ES-I3 (cell line): ENCODE data around the gene RABL2A.
A peak's percentile ranks its signal among the peaks of the same experiment; 100 is the strongest.
"Not testable (repeated sequence)": the region's sequence is repeated elsewhere in the genome, so short reads cannot be mapped to it uniquely, and the experiment has no call there.

Experiments
- H3K36me3 ChIP-seq: 2 replicates; pipeline ENCODE4 v1.6.1; 2013; ENCODE audit warnings: mild to moderate bottlenecking, low read length, control low read depth, moderate library complexity; ENCODE audit not compliant: insufficient read depth
- H3K4me1 ChIP-seq: 2 replicates; pipeline ENCODE4 v1.6.1; 2013; ENCODE audit warnings: mild to moderate bottlenecking, control low read depth, low read length; ENCODE audit not compliant: insufficient read depth
- H3K9ac ChIP-seq: 2 replicates; pipeline ENCODE4 v1.6.1; 2013; ENCODE audit warnings: low read depth, mild to moderate bottlenecking, low read length, moderate library complexity
- H3K9me3 ChIP-seq: 2 replicates; pipeline ENCODE4 v1.6.1; 2013; ENCODE audit warnings: mild to moderate bottlenecking, low read length, moderate library complexity; ENCODE audit not compliant: control insufficient read depth, insufficient read depth

RABL2A gene

DNA sequence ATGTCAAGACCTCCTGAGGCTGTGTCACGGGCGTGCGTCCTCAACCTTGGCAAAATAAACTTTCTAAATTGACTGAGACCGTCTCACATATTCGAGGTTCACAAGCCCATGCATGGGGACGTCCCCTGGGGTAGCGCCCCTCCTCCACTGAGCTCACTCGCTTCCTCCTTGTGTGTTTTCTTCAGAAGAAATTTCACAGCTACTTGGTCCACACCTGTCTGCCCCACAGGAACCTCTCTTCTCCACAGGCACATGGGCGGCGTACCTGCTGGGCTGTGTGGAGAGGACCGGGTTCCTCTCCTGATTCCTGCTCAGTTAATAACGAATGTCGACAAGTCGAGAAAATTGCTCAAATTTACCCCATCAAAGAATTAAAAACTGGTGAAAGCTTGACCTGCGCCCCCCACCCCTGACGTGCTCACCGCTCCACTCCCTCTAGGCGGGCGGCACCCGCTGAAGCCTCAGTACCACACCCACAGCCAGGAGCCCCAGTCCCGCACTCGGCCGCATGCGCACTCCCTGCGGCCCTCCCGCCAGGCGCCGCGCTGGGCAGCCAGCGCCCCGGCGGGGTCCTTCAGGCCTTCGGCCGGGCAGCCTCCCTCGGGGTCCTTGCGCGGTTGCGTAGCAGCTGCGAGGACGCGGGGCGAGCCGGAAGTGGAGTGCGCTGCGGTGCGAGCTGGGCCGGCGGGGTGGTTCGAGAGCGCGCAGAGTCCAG lies at the start of gene RABL2A:
RABL2A (plus strand) TSS at position 651 of the 715 bp plus-strand sequence. CDS start 1,341 bp downstream, outside the sequence.
- H3K9me3 ChIP-seq, H3K4me1 ChIP-seq, H3K36me3 ChIP-seq: not testable (repeated sequence)
- peak within 1 kb of the TSS; percentile 50; the same call in 1 of the 2 replicates for H3K9ac ChIP-seq

DNA sequence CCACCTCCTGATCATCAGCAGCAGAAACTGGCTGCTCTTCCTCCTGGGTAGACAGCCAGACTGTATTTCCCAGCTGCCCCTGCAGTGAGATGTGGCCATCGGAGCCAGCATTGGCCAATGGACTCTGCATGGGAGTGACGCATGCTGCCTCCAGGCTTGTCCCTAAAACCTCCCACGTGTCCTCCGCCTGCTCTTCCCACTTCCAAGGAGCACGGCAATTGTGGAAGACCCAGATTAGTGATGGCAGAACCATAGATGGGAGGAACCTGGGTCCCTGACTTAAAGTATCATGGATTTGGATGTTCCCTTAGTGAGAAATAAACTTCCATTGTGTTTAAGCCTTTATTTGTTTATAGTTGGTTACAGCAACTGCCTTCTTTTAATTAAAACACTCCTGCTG lies 48.6 kb upstream of the RABL2A start:
- not testable (repeated sequence) for H3K4me1 ChIP-seq, H3K9ac ChIP-seq, H3K36me3 ChIP-seq, H3K9me3 ChIP-seq

DNA sequence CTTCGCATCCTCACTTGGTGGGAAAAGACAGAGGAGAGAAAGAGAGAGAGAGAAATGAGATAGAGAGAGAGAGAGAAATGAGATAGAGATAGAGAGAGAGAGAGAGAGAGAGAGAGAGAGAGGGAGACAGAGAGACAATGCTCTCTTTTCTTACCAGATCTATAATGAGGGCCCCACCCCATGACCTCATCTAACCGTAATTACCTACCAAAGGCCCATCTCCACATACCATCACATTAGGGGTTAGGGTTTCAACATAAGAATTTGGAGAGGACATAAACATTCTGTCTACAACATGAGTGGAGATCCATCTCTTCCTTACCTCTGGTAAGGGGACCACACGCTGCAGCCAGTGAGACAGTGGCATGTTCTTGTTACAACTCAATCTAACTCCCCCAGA lies 44.6 kb upstream of the RABL2A start:
- H3K9me3 ChIP-seq, H3K4me1 ChIP-seq, H3K36me3 ChIP-seq: not testable (repeated sequence)
- H3K9ac ChIP-seq = peak overlapping the region; percentile 74; the same call in 1 of the 2 replicates

DNA sequence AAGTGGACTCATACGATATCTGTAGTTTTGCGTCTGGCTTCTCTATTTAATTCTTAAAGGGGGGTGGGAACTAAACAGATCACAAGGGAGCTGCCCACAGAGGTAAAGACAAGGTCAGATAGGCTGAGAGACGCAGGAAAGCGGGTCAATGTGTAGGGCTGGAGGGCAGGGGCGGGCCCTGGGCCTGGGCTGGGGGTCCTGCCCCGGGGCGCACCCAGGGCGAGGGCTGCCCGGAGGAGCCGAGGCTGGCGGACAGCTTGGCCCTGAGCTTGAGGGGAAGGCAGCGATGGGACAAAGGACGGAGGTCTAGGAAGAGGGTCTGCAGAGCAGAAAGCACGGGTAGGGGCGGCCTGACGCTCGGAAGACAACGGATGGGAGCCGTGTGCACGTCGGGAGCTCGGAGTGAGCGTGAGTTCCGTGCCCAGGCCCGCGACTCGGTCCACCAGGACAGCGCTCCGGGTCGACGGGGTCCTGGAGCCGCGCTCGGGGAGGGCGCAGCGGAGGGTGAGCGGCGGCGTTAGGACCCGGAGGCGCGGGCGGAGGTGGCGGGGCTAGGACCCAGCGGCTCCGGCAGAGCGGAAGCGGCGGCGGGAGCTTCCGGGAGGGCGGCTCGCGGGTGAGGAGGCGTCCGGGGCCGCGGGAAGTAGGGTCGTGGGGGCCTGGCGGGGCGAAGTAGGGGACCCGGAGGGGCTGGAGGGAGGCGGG lies 43.4 kb upstream of the RABL2A start:
- not testable (repeated sequence) for H3K9me3 ChIP-seq, H3K36me3 ChIP-seq, H3K4me1 ChIP-seq
- H3K9ac ChIP-seq = peak overlapping the region; percentile 74

DNA sequence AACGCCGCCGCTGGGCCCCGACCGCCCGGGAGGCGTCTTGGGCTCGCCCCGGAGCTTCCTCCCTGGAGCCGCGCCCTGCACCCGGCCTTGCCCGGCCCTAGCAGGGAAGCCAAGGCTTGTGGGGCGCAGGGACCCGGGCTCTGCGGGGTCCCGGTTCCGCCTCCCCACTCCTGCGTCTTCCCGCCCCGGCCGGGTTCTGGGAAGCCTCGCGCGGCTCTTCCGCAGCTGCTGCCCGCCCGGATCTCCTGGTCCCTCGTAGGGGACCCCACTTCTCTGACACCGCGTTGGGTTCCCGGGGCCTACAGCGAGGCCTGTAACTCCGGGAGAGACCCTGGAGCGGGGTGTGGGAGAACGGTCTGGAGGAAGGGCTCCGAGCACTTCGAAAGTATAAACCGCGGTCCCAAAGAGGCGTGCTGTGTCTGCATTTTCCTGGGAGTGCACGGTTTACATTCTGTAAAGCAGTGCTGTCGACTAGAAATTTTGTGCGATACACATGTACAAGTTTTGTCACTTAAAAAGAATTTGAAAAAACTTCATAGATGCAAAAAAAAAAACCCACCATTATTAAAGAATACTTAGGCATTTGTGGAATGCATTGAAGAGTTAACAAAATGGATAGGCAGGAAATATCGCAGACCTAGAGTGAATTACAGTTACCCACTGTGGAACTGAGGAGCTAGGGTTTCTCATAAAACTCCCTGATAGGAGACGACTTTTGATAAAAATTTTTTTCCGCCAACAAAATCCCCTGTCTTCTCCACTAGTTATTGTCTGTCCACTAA lies 42.6 kb upstream of the RABL2A start:
- H3K36me3 ChIP-seq, H3K9me3 ChIP-seq, H3K4me1 ChIP-seq: not testable (repeated sequence)
- H3K9ac ChIP-seq = peak overlapping the region; percentile 45

DNA sequence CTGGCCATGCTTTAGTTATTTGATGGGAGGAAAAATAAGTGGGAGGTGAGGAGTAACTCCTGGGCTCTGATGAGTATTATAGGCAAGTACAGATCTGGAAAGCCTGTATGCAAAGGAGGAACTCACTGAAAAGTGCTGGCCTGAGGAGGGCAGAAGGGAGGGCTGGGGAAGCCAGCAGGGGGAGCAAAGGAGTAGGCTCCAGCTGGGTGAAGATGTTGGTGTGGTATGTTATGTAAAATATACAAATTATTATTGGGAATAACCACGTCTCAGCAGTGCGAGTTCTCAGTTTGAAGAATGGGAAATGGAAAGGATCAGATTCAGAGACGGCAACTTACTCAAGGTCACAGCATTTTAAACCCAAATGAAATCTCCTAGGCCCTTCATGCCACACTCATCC lies 39.9 kb upstream of the RABL2A start:
- H3K4me1 ChIP-seq, H3K9me3 ChIP-seq, H3K9ac ChIP-seq, H3K36me3 ChIP-seq: not testable (repeated sequence)

DNA sequence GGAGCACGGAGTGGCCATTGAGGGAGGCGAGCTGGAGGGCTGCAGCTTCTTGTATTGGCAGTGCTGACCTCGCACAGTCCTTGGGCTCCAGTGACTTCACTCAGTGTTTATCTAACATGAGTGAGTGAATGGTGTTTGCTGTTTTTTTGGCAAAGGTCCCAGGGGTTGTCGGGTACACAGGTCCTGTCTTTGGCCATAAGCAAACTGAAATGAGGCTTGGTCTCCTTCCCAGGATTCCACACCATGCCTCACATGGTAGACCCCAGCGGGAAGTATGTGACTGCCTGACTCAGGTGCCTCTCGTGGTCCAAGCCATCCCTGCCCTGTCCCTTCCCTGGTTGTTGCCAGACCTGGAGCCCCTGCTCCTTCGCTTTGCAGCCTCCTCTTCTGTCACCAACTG lies 37.5 kb upstream of the RABL2A start:
- not testable (repeated sequence) for H3K9ac ChIP-seq, H3K4me1 ChIP-seq, H3K36me3 ChIP-seq, H3K9me3 ChIP-seq

DNA sequence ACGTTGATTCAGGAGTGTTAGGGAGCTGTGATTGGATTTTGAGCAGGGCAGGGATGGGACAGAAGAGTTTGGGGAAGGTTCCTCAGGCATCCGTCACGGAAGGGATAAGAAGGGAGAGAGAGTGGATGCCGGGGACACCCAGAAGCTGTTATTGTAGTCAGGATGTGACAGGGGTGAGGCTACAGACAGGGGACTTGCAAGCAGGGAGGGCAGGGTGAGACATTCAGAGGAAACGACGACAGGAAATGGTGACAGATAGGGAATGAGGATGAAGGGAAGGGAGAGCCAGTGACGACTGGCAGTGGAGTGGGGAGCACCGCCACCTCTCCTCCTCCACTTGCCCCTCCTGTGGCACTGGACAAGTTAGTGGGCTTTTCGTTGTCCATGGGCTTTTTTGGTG lies 35.1 kb upstream of the RABL2A start:
- H3K4me1 ChIP-seq, H3K9me3 ChIP-seq: not testable (repeated sequence)

DNA sequence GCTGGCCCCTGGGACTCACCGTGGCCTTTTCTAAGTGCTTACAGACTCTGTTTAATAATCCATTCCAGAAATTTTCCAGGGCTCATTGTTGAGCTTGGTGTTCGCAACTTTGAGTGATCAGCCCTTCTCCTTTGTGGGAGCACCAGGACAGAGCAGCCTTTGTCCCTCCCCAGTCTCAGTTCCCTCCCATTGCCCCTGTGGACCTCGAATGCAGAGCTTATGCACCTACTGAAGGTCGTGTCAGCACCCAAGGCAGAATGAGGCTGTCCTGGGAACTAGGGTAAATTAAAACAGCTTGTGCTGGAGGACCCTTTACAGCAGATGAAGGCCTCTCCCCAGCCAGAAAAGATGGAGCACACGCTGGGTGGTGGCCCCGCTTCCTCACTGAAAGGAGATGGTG lies 33.8 kb upstream of the RABL2A start:
- H3K4me1 ChIP-seq, H3K9ac ChIP-seq, H3K9me3 ChIP-seq, H3K36me3 ChIP-seq: not testable (repeated sequence)

More for the DNA sequence above, 35.1 kb upstream of the RABL2A start:
- H3K36me3 ChIP-seq, H3K9ac ChIP-seq: not testable (repeated sequence)

DNA sequence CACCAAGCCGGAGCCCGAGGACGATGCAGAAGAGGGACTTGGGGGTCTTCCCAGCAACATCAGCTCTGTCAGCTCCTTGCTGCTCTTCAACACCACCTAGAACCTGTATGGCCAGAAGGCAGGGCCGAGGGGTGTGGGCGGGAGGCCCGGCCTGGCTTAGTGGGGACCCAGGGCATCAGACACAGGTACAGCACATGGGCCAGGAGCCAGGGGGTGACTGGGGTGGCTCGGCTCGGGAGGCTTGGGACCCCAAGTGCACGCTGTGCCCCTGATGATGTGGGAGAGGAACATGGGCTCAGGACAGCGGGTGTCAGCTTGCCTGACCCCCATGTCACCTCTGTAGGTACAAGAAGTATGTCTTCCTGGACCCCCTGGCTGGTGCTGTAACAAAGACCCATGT lies 31.3 kb upstream of the RABL2A start:
- not testable (repeated sequence) for H3K9ac ChIP-seq, H3K9me3 ChIP-seq, H3K4me1 ChIP-seq, H3K36me3 ChIP-seq

DNA sequence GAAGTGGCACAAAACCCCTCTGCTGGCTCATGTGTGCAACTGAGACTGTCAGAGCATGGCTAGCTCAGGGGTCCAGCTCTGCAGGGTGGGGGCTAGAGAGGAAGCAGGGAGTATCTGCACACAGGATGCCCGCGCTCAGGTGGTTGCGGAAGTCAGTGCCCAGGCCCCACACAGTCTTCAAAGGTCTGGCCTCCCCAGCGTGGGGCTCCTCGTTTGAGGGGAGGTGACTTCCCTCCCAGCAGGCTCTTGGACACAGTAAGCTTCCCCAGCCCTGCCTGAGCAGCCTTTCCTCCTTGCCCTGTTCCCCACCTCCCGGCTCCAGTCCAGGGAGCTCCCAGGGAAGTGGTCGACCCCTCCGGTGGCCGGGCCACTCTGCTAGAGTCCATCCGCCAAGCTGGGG lies 29.9 kb upstream of the RABL2A start:
- H3K9ac ChIP-seq, H3K9me3 ChIP-seq, H3K4me1 ChIP-seq, H3K36me3 ChIP-seq: not testable (repeated sequence)

DNA sequence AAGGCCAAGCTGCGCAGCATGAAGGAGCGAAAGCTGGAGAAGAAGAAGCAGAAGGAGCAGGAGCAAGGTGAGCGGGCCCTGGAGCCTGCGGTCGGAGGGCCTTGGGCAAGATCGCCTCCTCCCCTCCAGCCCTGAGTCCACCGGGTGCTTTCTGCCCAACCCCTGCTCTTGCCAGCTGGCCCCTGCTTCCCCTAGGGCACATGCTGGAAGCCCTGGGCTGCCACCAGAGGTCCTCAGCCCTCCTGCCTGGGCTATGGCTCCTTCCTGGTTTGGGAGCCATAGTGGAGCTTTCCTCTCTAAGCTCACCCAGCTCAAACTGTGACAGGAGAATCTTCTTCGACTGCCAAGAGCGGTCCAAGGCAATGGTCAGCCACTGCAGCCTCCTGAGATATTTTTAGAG lies 29.5 kb upstream of the RABL2A start:
- not testable (repeated sequence) for H3K36me3 ChIP-seq, H3K4me1 ChIP-seq, H3K9ac ChIP-seq, H3K9me3 ChIP-seq

DNA sequence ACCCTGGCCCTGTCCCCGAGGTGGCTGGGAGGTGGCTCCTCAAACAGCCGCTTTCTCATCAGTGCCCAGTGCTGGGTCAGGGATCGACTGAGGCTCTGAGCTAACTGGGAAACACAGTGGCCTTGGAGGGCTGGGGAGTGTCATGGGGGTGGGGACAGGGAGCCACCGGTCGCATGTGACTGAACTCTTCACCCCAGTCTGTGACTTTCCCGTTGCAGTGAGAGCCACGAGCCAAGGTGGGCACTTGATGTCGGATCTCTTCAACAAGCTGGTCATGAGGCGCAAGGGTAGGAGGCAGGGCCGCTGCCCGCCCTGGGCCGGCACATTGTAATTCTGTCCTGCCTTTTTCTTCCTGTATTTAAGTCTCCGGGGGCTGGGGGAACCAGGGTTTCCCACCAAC lies 28.9 kb upstream of the RABL2A start:
- H3K36me3 ChIP-seq, H3K9ac ChIP-seq, H3K4me1 ChIP-seq, H3K9me3 ChIP-seq: not testable (repeated sequence)

DNA sequence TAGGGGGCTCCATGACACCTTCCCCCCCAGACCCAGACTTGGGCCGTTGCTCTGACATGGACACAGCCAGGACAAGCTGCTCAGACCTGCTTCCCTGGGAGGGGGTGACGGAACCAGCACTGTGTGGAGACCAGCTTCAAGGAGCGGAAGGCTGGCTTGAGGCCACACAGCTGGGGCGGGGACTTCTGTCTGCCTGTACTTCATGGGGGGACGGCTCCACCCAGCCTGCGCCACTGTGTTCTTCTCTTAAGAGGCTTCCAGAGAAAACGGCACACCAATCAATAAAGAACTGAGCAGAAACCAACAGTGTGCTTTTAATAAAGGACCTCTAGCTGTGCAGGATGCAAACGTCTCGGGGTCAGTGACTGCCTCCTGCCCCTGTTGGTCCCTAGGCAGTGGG lies 28.3 kb upstream of the RABL2A start:
- not testable (repeated sequence) for H3K9ac ChIP-seq, H3K36me3 ChIP-seq, H3K4me1 ChIP-seq, H3K9me3 ChIP-seq

DNA sequence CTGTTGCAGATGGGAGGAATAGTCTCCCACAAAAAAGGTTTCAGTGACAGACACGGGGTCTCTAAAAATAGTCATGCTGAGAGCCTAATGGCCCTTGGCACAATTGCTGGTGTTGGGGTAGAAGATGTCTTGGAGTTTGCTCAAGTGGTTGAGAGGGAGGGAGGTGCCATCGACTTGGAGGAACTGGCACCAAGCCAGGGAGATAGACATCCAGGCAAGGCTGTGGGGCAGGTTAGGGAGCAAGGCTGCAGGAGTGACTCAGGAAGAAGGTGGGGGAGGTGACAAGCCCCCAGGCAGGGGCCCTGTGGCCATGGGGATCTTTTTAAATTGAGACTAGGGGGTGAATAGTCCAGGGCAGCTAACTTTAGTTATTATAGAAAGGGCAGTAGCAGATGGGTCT lies 27.9 kb upstream of the RABL2A start:
- H3K4me1 ChIP-seq, H3K9me3 ChIP-seq, H3K36me3 ChIP-seq, H3K9ac ChIP-seq: not testable (repeated sequence)
